ENCODE results near the gene KAZN. TPM values are rescaled to one million over a fixed set of nuclear protein-coding genes. Genes with fewer than 3 reads are reported as not detected.

KAZN gene
- total and polyA plus RNA-seq, 9 donors = 10.1 to 56.4 (median 27.9) TPM

DNA sequence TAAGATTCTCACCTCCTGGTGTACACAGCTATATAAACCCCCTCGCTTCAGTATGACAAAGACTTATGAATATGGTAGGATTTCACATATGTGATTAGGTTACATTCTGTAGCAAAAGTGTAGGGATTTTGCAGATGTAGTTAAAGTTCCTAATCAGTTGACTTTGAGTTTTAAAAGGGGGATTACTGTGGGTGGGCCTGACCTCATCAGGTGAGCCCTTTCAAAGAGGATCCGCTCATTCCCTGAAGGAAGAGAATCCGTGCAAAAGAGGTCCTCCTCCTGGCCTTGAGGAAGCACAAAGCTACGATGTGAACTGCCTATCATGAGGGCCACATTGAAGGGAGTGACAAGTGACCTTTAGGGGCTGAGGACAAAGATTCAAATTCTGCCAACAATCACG lies 30.6 kb upstream of the KAZN start:
- Histone ChIP-seq H3K4me3 (no peak overlapping the region), H3K27ac (no peak overlapping the region), H3K9me3 (no peaks in the 10 kb centered on the region), H3K27me3 (no peaks in the 10 kb centered on the region), H3K36me3 (no peaks in the 10 kb centered on the region), H3K4me1 (ENCODE audit: insufficient read depth) (no peaks in the 10 kb centered on the region)
- TF ChIP-seq CTCF (IDR thresholded peaks at IDR 0.05) (no peak), EP300 (IDR thresholded peaks at IDR 0.05) (no peak), POLR2A (IDR thresholded peaks at IDR 0.05) (no peak)
- intact Hi-C loops (cut with DNase I) = no loop called here
- no peak for DNase-seq
- WGBS, 3 donors = 88 to 97% (median 92%) methylated on average over 5 of the region's 5 CpGs

DNA sequence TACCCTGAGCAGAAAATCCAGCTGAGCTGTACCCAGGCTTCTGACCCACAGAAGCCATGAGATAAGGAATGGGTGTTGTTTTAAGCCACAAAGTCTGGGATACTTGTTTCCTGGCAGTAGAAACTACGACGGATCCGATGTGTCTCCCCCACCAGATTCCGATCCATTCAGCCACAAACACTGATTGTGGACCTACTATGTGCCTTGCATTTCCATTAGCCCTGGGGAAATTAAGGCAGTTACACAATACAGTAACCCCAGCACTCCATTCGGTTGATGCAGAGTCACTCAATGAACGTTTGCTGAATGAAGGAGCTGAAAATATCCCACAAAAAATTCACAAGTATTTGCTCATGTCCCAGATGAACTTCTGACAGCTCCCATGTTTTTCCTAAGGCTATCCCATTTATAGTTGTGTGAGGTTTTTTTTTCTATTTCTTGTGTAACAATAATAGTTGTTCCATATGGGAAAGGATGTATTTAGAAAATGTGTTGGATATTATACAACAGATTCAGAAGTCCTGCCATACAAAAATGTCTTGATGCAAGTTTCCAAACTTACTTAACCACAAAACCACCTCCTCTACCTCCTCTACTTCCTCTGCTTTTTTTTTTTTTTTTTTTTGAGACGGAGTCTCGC lies 29.6 kb upstream of the KAZN start:
- WGBS, 3 donors = 86 to 92% (median 90%) methylated on average over 6 to 8 of the region's 8 CpGs
- no peaks in the 10 kb centered on the region for H3K9me3 ChIP-seq
- no peak overlapping the region for H3K27ac ChIP-seq
- intact Hi-C loops (cut with DNase I) = no loop called here
- H3K27me3 ChIP-seq = no peaks in the 10 kb centered on the region
- TF ChIP-seq POLR2A (IDR thresholded peaks at IDR 0.05) (no peak), CTCF (IDR thresholded peaks at IDR 0.05) (no peak), EP300 (IDR thresholded peaks at IDR 0.05) (no peak)
- H3K4me3 ChIP-seq = no peak overlapping the region
- no peaks in the 10 kb centered on the region for H3K36me3 ChIP-seq
- no peak for DNase-seq
- no peaks in the 10 kb centered on the region for H3K4me1 ChIP-seq (ENCODE audit: insufficient read depth)

- 75 to 82% (median 76%) methylated on average over 9 of the region's 9 CpGs for WGBS, 3 donors
- Histone ChIP-seq H3K4me3 (no peak overlapping the region), H3K4me1 (ENCODE audit: insufficient read depth) (no peaks in the 10 kb centered on the region), H3K36me3 (no peaks in the 10 kb centered on the region), H3K27me3 (no peaks in the 10 kb centered on the region), H3K27ac (no peak overlapping the region), H3K9me3 (no peaks in the 10 kb centered on the region)
- DNase-seq = no peak
- no peak for TF ChIP-seq POLR2A (IDR thresholded peaks at IDR 0.05)
- no peak for TF ChIP-seq CTCF (IDR thresholded peaks at IDR 0.05)
- TF ChIP-seq EP300 (IDR thresholded peaks at IDR 0.05) = no peak
- intact Hi-C loops (cut with DNase I) = no loop called here
Measured at GRCh38 chr1:14570514-14570913, 28.0 kb upstream of the KAZN start.

GRCh38 chr1:14571810-14572767 lies 26.4 kb upstream of the KAZN start:
- no peak overlapping the region for H3K4me3 ChIP-seq
- no peak overlapping the region for H3K27ac ChIP-seq
- no peaks in the 10 kb centered on the region for H3K9me3 ChIP-seq
- intact Hi-C loops (cut with DNase I) = no loop called here
- no peaks in the 10 kb centered on the region for H3K27me3 ChIP-seq
- TF ChIP-seq CTCF (IDR thresholded peaks at IDR 0.05) (no peak), POLR2A (IDR thresholded peaks at IDR 0.05) (no peak)
- H3K36me3 ChIP-seq = no peaks in the 10 kb centered on the region
- no peaks in the 10 kb centered on the region for H3K4me1 ChIP-seq (ENCODE audit: insufficient read depth)
- no peak for DNase-seq
- 89 to 92% (median 91%) methylated on average over 17 of the region's 17 CpGs for WGBS, 3 donors
